ENCODE measurements around the gene ICA1. TPM values are rescaled to one million over a fixed set of nuclear protein-coding genes. Genes with fewer than 3 reads are reported as not detected.

The ICA1 gene
- 37.3 and 45.2 TPM in 2 replicates for total RNA-seq (2014; rRNA removed; shearing (Covaris generic))
- 75.4 and 83.7 TPM in 2 replicates for polyA plus RNA-seq (2016; fragmentation: Nextera tagmentation; extraction: Ambion mirVana)
- long read RNA-seq, transcript ICA1-207 (14 exons, 2,440 nt): major isoform, 9 of 40 reads
- long read RNA-seq, partial matches to known transcripts: 14 of 40 reads
- long read RNA-seq, other reads (novel, unspliced or antisense): 14 of 40 reads

- Histone ChIP-seq H3K27me3 (ENCODE audit: insufficient read depth) (no peaks in the 10 kb centered on the region), H3K79me2 (replicated peaks; ENCODE audit: insufficient read depth) (peaks cover 24% of the 10 kb centered on the region), H3K27ac (ENCODE audit: low read depth) (peak within 1 kb of the TSS; percentile 26), H4K20me1 (replicated peaks; ENCODE audit: insufficient read depth) (no peaks in the 10 kb centered on the region), H2AFZ (peak within 1 kb of the TSS; percentile 40; the same call in 1 of the 2 replicates), H3K9me2 (ENCODE audit: insufficient read depth) (0 out of 2 replicates have a peak, but pooled peaks cover 5% of the 10 kb centered on the region), H3K4me1 (ENCODE audit: insufficient read depth) (peaks cover 17% of the 10 kb centered on the region; the same call in 1 of the 2 replicates), H3K4me2 (peak within 1 kb of the TSS; percentile 75), H3K4me3 (peak within 1 kb of the TSS; percentile 59), H3K36me3 (ENCODE audit: insufficient read depth) (no peaks in the 10 kb centered on the region), H3F3A (replicated peaks; ENCODE audit: low read depth) (no peaks in the 10 kb centered on the region)
- peaks cover 28% of the 10 kb centered on the region for H3K4me1 Mint-ChIP-seq
- peaks cover 3% of the 10 kb centered on the region; the same call in 1 of the 3 replicates for H3K9me3 Mint-ChIP-seq
- DNase-seq (ENCODE audit: low spot score) (peak; percentile 89), ATAC-seq (peak; percentile 87)
- no peaks in the 10 kb centered on the region for H3K27me3 Mint-ChIP-seq (ENCODE audit: insufficient read depth, low read depth, poor library complexity)
- TF ChIP-seq ZNF462 (CRISPR knock-in tag; IDR thresholded peaks at IDR 0.05) (no peak), POLR2AphosphoS5 (IDR thresholded peaks at IDR 0.05; ENCODE audit: low read depth) (peak; percentile 22), STAT1 (IDR thresholded peaks at IDR 0.05; ENCODE audit: unreplicated experiment) (no peak), CREB1 (CRISPR knock-in tag; IDR thresholded peaks at IDR 0.05; ENCODE audit: low read depth) (peak; percentile 89), ZNF114 (CRISPR knock-in tag; IDR thresholded peaks at IDR 0.05) (no peak), NANOG (IDR thresholded peaks at IDR 0.05; ENCODE audit: borderline replicate concordance) (no peak), EZH2 (IDR thresholded peaks at IDR 0.05; ENCODE audit: low read depth, unreplicated experiment) (no peak), CTCF (conservative IDR thresholded peaks at IDR 0.05; ENCODE audit: low read depth in 2 of 2) (no peak)
- TF ChIP-seq, protein P1, sequence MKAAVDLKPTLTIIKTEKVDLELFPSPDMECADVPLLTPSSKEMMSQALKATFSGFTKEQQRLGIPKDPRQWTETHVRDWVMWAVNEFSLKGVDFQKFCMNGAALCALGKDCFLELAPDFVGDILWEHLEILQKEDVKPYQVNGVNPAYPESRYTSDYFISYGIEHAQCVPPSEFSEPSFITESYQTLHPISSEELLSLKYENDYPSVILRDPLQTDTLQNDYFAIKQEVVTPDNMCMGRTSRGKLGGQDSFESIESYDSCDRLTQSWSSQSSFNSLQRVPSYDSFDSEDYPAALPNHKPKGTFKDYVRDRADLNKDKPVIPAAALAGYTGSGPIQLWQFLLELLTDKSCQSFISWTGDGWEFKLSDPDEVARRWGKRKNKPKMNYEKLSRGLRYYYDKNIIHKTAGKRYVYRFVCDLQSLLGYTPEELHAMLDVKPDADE (IDR thresholded peaks at IDR 0.05): no peak
- H3K27ac Mint-ChIP-seq: peak within 1 kb of the TSS; percentile 78; the same call in 1 of the 2 replicates
- H3K4me3 Mint-ChIP-seq: peak within 1 kb of the TSS; percentile 88
- H3K36me3 Mint-ChIP-seq (ENCODE audit: low read depth): peaks cover 11% of the 10 kb centered on the region
These were observed at the start of gene ICA1 for GRCh38 chr7:8261711-8262695. Gene ICA1, minus strand, starts transcription at chr7:8262167. Its CDS starts 26,241 bp downstream, at chr7:8235926.
